OCI-LY7 (cell line): ENCODE results near the gene CRYBA4.

Source experiments
- EZH2phosphoT487 ChIP-seq: fragments of 200-600 bp; sonication (generic); IDR thresholded peaks from 2 replicates; pipeline ENCODE4 v1.6.1; 2018; ENCODE audit warnings: low read depth, borderline replicate concordance, mild to moderate bottlenecking, mixed run types, antibody characterized with exemption, low read length, moderate library complexity, mixed read lengths
- TF ChIP-seq, protein P1 (sequence below): fragments of 200-600 bp; sonication (generic); conservative IDR thresholded peaks from 2 replicates; pipeline ENCODE4 v1.5.1; 2014; ENCODE audit warnings: mild to moderate bottlenecking, antibody characterized with exemption, low read length, moderate library complexity, mixed read lengths

DNA sequence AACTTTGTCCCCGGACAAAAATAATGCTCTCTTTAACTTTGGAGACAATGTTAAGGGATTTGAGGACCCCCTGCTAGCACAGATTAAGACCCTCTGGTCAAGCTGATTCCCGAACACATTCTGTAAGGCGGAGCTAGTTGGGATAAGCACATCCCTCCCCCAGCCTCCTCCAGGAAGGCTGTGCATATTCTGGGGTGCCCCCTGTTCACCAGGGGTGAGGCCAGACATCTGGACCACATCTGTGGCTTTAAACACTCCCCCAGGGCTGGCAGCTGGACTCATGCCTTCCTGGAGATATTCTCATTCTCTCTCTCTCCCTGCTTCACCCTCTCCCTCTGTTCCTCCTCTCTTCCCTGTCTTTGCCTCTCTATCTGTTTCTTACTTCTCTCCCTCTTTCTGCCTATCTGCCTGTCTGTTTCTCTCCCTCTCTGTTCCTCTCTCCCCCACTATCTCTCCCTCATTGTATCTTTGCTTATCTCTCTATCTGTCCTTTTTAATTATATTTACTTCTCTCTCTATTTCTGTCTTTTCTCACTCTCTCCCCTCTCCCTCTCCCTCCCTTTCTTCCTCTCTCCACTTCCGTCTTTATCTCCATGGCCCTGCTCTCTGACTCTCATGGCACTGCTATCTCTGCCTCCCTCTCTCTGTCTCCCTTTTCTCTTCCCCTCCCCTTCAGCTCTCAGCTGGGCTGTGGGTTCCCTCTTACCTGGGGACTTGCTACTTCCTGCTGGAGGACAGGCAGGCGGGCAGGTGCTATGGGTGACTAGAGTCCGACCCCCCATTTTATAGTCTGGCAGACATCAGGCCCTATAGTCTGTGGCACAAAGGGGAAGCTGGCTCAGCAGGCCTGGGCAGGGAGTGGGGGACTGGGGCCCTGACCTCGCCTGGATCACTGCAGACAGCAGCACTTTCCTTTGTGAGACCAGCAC, 4.2 kb upstream of the CRYBA4 start, which contains the start of gene CRYBB1:
- TF ChIP-seq, protein P1, sequence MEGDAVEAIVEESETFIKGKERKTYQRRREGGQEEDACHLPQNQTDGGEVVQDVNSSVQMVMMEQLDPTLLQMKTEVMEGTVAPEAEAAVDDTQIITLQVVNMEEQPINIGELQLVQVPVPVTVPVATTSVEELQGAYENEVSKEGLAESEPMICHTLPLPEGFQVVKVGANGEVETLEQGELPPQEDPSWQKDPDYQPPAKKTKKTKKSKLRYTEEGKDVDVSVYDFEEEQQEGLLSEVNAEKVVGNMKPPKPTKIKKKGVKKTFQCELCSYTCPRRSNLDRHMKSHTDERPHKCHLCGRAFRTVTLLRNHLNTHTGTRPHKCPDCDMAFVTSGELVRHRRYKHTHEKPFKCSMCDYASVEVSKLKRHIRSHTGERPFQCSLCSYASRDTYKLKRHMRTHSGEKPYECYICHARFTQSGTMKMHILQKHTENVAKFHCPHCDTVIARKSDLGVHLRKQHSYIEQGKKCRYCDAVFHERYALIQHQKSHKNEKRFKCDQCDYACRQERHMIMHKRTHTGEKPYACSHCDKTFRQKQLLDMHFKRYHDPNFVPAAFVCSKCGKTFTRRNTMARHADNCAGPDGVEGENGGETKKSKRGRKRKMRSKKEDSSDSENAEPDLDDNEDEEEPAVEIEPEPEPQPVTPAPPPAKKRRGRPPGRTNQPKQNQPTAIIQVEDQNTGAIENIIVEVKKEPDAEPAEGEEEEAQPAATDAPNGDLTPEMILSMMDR, result no peak
- TF ChIP-seq EZH2phosphoT487, result no peak
